Panc1 (cell line): ENCODE results near the gene HELZ2. TPM values are rescaled to one million over a fixed set of nuclear protein-coding genes. Genes with fewer than 3 reads are reported as not detected.

Source experiments
- ATAC-seq: fragments of 200-7000 bp; cut with Tn5 transposase; 2 replicates; pipeline ENCODE4 v1.9.1; 2020; ENCODE audit warnings: mild to moderate bottlenecking, moderate library complexity
- BruUV-seq: library from RNA; stranded (reverse); fragments of 400-500 nt; replicated peaks from 2 replicates; lab custom pipeline; 2021; lab: Mats Ljungman, UMichigan
- CTCF ChIA-PET: fragments of 300-600 bp; sonication (Branson Sonifier 250); formaldehyde crosslinking; loops from one replicate; lab custom pipeline; 2022; ENCODE audit warnings: antibody characterized with exemption; lab: Charles Lee
- POLR2A ChIA-PET: fragments of 300-600 bp; sonication (Branson Sonifier 250); formaldehyde crosslinking; loops from one replicate; lab custom pipeline; 2022; ENCODE audit warnings: antibody characterized with exemption; lab: Charles Lee
- DNase-seq: peaks from one replicate; pipeline ENCODE4 v3.0.0-alpha.2; 2010; ENCODE audit warnings: low read depth, low spot score
- H3K27ac ChIP-seq: 2 replicates; pipeline ENCODE4 v1.5.1; 2011; ENCODE audit warnings: mild to moderate bottlenecking, low read length, inconsistent platforms
- H3K27me3 ChIP-seq: fragments of 200-500 bp; sonication (Bioruptor generic); 2 replicates; pipeline ENCODE4 v1.6.0; 2014; ENCODE audit warnings: low read length, inconsistent platforms; ENCODE audit not compliant: control insufficient read depth, insufficient read depth
- H3K36me3 ChIP-seq: fragments of 200-500 bp; sonication (Bioruptor generic); 2 replicates; pipeline ENCODE4 v1.5.1; 2014; ENCODE audit warnings: inconsistent platforms, mild to moderate bottlenecking, low read length, moderate library complexity; ENCODE audit not compliant: control insufficient read depth, insufficient read depth
- H3K4me1 ChIP-seq: 2 replicates; pipeline ENCODE4 v1.5.1; 2011; ENCODE audit warnings: inconsistent platforms, mild to moderate bottlenecking, low read length, moderate library complexity; ENCODE audit not compliant: control insufficient read depth, insufficient read depth
- H3K4me3 ChIP-seq, 2 experiments: 2 replicates each; pipeline ENCODE4 v1.5.1; 2011 to 2012; ENCODE audit warnings: low read depth in 2 of 2, low read length in 2 of 2, mild to moderate bottlenecking in 2 of 2, inconsistent platforms in 1 of 2, moderate library complexity in 1 of 2
- H3K9me3 ChIP-seq: fragments of 200-500 bp; sonication (Bioruptor generic); 2 replicates; pipeline ENCODE4 v1.5.1; 2014; ENCODE audit warnings: low read depth, mild to moderate bottlenecking, inconsistent platforms, low read length, moderate library complexity; ENCODE audit not compliant: control insufficient read depth, insufficient read depth
- CTCF ChIP-seq: fragments of 450-650 bp; IDR thresholded peaks from 2 replicates; pipeline ENCODE4 v1.5.1; 2017; ENCODE audit warnings: mild to moderate bottlenecking
- POLR2AphosphoS5 ChIP-seq: IDR thresholded peaks from 2 replicates; pipeline ENCODE4 v1.6.1; 2012; ENCODE audit warnings: mild to moderate bottlenecking, low read depth, low read length, moderate library complexity
- SIN3A ChIP-seq: IDR thresholded peaks from 2 replicates; pipeline ENCODE4 v1.6.1; 2012; ENCODE audit warnings: low read depth, mild to moderate bottlenecking, low read length, moderate library complexity, borderline replicate concordance; ENCODE audit not compliant: insufficient read depth
- TCF7L2 ChIP-seq: IDR thresholded peaks from 2 replicates; pipeline ENCODE4 v1.6.1; 2011; ENCODE audit warnings: mild to moderate bottlenecking, low read depth, low read length, inconsistent platforms
- in situ Hi-C: cut with HindIII; loops from 2 replicates; pipeline ENCODE4 v1.10.0; 2016; ENCODE audit warnings: low sequenced_read_pairs, low pct_unique_long_range_greater_than_20kb
- intact Hi-C: fragments of 100-400 bp; cut with micrococcal nuclease; formaldehyde crosslinking; loops from one replicate; pipeline ENCODE4 v1.10.0; 2022; ENCODE audit not compliant: unreplicated experiment
- total RNA-seq: library from RNA; stranded (reverse); gene quantifications from one replicate; pipeline ENCODE4 v1.2.1, GENCODE V29; 2021; ENCODE audit not compliant: unreplicated experiment
- TF ChIP-seq, protein P1 (sequence below), 2 experiments: IDR thresholded peaks; 2 replicates each; pipeline ENCODE4 v1.6.1; 2011 to 2012; ENCODE audit warnings: low read depth in 2 of 2, control low read depth in 1 of 2, low read length in 1 of 2, mild to moderate bottlenecking in 1 of 2, moderate library complexity in 1 of 2; ENCODE audit not compliant: insufficient read depth in 1 of 2

HELZ2 gene
- total RNA-seq, 1 experiment from 2014 or later, result 41.5 TPM

DNA sequence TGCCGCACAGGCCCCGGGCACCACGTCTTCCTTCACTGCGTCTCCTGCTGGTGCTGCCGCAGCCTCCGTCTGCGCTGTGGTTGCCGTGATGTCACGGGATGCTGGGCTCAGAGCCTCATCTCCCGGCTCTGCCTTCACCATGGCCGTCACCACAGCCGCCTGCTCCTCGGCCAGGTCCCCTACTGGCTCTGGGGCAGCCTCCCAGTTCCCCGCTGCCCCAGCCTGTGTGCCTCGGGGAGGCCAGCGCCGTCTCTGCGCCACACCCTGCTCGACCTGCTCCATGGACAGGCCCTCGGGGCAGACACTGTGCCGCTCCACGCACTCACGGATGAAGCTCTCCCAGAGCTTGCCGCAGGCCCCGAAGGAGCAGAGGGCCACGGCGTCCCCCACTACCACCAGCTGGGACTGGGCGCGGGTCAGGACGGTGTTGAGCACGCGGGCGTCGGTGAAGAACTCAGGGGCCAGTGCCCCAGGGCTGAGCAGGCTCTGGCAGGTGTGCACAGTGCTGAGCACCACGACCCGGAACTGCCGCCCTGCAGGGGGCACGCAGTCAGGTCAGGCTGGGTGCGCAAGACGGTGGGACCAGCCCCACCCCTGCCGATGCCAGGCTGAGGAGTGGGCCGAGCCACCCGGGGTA is 8.2 kb downstream of the HELZ2 start:
- ChIA-PET CTCF (no interaction called here), POLR2A (no interaction called here)
- Histone ChIP-seq H3K27ac (no peak overlapping the region), H3K27me3 (no peaks in the 10 kb centered on the region), H3K36me3 (no peaks in the 10 kb centered on the region), H3K4me3 (no peak overlapping the region), H3K9me3 (no peaks in the 10 kb centered on the region), H3K4me1 (no peaks in the 10 kb centered on the region)
- intact Hi-C loops, result no loop called here
- in situ Hi-C loops, result no loop called here
- ATAC-seq (no peak), DNase-seq (no peak)
- no TSS peak for BruUV-seq
- TF ChIP-seq, protein P1, sequence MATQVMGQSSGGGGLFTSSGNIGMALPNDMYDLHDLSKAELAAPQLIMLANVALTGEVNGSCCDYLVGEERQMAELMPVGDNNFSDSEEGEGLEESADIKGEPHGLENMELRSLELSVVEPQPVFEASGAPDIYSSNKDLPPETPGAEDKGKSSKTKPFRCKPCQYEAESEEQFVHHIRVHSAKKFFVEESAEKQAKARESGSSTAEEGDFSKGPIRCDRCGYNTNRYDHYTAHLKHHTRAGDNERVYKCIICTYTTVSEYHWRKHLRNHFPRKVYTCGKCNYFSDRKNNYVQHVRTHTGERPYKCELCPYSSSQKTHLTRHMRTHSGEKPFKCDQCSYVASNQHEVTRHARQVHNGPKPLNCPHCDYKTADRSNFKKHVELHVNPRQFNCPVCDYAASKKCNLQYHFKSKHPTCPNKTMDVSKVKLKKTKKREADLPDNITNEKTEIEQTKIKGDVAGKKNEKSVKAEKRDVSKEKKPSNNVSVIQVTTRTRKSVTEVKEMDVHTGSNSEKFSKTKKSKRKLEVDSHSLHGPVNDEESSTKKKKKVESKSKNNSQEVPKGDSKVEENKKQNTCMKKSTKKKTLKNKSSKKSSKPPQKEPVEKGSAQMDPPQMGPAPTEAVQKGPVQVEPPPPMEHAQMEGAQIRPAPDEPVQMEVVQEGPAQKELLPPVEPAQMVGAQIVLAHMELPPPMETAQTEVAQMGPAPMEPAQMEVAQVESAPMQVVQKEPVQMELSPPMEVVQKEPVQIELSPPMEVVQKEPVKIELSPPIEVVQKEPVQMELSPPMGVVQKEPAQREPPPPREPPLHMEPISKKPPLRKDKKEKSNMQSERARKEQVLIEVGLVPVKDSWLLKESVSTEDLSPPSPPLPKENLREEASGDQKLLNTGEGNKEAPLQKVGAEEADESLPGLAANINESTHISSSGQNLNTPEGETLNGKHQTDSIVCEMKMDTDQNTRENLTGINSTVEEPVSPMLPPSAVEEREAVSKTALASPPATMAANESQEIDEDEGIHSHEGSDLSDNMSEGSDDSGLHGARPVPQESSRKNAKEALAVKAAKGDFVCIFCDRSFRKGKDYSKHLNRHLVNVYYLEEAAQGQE (IDR thresholded peaks at IDR 0.05; ENCODE audit: insufficient read depth in 1 of 2, low read depth in 2 of 2, low read length in 1 of 2), result no peak
- no peak for TF ChIP-seq CTCF
- no peak for TF ChIP-seq TCF7L2
- TF ChIP-seq POLR2AphosphoS5, result no peak
- TF ChIP-seq SIN3A, result no peak

DNA sequence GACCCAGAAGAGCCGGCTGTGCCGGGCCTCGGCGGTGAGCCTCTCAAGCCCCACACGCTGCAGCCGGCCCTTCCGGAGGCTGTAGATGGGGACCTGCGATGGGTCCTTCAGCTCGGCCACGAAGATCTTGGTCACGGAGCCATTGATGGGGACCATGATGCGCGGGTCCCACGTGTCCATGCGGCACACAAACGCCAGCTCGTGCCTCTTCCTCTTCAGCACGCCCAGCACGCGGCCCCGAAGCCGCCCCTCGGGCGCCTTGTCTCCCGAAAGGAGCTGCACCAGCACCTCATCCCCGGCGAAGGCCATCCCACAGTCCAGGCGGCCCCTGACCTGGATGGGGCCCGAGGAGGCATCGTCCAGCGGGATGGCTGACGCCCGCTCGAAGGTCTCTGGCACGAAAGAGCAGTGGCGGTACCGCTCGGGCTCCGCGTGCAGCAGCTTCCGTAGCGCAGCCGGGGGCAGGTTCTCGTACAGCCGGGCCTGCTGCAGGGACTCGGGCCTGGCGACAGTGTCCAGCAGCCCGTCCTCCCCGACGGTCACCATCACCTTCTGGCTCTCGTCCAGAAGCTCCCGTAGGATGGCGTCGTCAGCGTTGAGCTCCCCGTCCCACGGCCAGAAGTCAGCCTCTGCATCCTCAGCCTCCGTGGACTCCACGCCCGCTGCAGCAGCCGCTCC is 8.9 kb downstream of the HELZ2 start:
- no TSS peak for BruUV-seq
- CTCF ChIA-PET, result no interaction called here
- no peaks in the 10 kb centered on the region for H3K36me3 ChIP-seq
- H3K9me3 ChIP-seq, result no peaks in the 10 kb centered on the region
- H3K27me3 ChIP-seq, result no peaks in the 10 kb centered on the region
- POLR2A ChIA-PET, result no interaction called here
- H3K4me3 ChIP-seq, result no peak overlapping the region
- H3K27ac ChIP-seq, result no peak overlapping the region
- in situ Hi-C loops, result no loop called here
- no peak for ATAC-seq
- DNase-seq, result no peak
- TF ChIP-seq, protein P1 (IDR thresholded peaks at IDR 0.05; ENCODE audit: insufficient read depth in 1 of 2, low read depth in 2 of 2, low read length in 1 of 2), result no peak
- no peak for TF ChIP-seq SIN3A
- intact Hi-C loops, result no loop called here
- H3K4me1 ChIP-seq, result no peaks in the 10 kb centered on the region
